Ishikawa (cell line): ENCODE data around the gene PRKCQ.

Experiments used
- CREB1 ChIP-seq: IDR thresholded peaks from 2 replicates; pipeline ENCODE4 v1.6.1; 2012; ENCODE audit warnings: low read depth
- TF ChIP-seq, protein P1 (sequence below): IDR thresholded peaks from 2 replicates; pipeline ENCODE4 v1.6.1; 2012

DNA sequence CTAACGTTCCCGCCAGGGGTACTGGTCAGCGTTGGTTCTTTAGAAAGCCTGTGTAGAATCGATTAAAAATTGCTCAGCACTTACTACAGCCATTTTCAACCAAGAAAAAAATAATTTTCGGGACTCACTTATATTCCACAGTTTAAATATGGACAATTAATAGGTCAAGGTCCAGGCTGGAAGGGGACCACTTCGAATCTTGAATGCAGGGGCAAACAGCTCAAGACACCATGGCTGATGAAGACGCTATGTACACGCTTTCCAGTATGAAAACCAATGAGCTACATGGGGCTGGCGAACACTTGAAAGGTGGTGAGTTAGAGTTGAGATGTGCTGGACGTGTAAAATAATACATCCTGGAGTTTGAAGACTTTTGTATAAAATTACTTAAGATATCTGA lies 87.2 kb downstream of the PRKCQ start:
- TF ChIP-seq, protein P1, sequence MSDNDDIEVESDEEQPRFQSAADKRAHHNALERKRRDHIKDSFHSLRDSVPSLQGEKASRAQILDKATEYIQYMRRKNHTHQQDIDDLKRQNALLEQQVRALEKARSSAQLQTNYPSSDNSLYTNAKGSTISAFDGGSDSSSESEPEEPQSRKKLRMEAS, result no peak
- no peak for TF ChIP-seq CREB1
